NCI-H146 treated with DMSO at 0.1 percent for 48 hours (cell line): Measurements from ENCODE around the gene SCYL1.
A peak's percentile ranks its signal among the peaks of the same experiment; 100 is the strongest.
"Not testable (repeated sequence)": the region's sequence is repeated elsewhere in the genome, so short reads cannot be mapped to it uniquely, and the experiment has no call there.

Source experiments
- DNase-seq: peaks from one replicate; lab custom pipeline; 2025; ENCODE audit not compliant: unreplicated experiment; lab: John Stamatoyannopoulos, UW

Gene SCYL1

DNA sequence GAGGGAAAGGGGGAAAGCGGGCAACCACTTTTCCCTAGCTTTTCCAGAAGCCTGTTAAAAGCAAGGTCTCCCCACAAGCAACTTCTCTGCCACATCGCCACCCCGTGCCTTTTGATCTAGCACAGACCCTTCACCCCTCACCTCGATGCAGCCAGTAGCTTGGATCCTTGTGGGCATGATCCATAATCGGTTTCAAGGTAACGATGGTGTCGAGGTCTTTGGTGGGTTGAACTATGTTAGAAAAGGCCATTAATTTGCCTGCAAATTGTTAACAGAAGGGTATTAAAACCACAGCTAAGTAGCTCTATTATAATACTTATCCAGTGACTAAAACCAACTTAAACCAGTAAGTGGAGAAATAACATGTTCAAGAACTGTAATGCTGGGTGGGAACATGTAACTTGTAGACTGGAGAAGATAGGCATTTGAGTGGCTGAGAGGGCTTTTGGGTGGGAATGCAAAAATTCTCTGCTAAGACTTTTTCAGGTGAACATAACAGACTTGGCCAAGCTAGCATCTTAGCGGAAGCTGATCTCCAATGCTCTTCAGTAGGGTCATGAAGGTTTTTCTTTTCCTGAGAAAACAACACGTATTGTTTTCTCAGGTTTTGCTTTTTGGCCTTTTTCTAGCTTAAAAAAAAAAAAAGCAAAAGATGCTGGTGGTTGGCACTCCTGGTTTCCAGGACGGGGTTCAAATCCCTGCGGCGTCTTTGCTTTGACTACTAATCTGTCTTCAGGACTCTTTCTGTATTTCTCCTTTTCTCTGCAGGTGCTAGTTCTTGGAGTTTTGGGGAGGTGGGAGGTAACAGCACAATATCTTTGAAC is 19.2 kb upstream of the SCYL1 start:
- DNase-seq = no peak

DNA sequence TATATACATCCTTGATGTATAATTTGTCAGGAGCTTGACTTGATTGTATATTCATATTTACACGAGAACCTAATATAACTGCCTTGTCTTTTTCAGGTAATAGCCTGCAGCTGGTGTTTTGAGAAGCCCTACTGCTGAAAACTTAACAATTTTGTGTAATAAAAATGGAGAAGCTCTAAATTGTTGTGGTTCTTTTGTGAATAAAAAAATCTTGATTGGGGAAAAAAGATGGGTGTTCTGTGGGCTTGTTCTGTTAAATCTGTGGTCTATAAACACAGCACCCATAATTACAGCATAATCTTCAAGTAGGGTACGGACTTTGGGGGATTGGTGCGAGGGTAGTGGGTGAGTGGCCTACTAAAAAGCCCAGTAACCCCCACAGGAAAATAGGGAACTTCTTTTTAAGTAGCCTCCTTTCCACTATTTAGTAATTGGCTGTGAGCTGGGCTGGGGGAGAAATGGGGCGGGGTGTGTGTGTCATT is 18.6 kb upstream of the SCYL1 start:
- DNase-seq = no peak

DNA sequence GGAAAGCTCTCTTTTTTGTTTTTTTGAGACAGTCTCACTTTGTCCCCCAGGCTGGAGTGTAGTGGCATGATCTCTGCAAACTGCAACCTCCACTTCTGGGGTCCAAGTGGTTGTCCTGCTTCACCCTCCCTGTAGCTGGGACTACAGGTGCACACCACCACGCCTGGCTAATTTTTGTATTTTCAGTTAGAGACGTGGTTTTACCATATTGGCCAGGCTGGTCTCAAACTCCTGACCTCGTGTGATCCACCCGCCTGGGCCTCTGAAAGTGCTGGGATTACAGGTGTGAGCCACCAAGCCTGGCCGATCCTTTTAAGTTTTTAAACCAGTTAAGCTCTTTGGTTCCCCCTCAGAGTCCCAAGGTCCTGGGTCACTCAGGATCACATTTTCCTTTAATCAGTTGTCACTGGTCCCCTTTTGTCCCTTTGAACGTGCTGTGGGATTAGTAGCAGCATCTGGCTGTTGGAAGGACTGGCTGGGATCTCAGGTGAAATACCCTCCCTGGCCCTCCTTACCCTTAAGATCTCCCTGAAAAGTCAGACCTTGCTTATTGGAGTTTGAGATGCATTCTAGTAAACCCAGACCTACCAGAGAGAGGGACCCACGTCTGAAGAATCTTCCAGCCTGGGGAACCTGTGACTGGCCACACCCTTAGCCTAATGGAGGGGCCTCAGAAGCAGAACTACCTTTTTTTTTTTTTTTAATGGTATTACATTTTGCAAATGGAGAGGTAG is 17.9 kb upstream of the SCYL1 start:
- DNase-seq = peak; percentile 12

DNA sequence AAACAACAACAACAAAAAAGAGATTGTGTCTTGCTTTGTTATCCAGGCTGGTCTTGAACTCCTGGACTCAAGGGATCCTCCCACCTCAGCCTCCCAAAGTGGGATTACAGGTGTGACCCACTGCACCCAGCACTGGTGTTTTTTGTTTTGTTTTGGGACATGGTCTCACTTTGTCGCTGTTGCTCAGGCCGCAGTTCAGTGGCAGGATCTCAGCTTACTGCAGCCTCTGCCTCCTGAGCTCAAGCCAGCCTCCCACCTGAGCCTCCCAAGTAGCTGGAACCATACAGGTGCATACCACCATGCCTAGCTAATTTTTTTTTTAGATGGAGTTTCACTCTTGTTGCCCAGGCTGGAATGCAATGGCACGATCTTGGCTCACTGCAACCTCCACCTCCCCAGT is 12.6 kb upstream of the SCYL1 start:
- DNase-seq = not testable (repeated sequence)

DNA sequence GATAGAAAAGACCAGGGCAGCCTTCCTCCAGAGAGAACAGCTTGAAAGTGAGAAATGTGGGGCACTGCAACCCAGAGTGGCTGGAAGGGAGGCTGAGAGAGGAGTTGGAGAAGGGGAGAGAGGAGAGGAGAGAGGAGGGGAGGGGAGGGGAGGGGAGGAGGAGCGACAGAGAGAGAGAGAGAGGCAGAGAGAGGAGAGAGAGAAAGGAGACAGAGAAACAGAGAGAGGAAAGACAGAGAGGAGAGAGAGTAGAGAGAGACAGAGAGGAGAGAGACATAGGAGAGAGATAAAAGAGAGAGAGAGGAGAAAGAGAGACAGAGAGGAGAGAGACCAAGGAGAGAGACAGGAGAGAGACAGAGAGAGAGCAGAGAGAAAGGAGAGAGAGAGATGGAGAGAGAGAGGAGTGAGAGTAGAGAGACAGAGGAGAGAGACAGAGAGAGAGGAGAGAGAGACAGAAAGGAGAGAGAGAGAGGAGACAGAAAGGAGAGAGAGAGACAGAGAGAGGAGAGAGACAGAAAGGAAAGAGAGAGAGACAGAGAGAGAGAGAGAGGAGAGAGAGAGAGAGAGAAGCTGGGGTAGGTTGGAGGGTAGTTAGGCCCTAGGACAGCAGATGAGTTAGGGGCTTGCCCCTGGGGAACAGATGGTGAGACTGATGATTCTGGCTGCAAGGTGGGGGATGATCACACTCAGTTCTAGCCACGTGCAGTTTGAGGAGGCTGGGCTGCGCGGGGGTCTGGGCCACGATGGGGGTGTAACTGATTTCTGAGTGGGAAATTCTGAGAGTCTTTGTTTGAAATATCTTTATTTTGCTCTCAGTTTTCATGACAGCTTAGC is 8.5 kb upstream of the SCYL1 start:
- no peak for DNase-seq

DNA sequence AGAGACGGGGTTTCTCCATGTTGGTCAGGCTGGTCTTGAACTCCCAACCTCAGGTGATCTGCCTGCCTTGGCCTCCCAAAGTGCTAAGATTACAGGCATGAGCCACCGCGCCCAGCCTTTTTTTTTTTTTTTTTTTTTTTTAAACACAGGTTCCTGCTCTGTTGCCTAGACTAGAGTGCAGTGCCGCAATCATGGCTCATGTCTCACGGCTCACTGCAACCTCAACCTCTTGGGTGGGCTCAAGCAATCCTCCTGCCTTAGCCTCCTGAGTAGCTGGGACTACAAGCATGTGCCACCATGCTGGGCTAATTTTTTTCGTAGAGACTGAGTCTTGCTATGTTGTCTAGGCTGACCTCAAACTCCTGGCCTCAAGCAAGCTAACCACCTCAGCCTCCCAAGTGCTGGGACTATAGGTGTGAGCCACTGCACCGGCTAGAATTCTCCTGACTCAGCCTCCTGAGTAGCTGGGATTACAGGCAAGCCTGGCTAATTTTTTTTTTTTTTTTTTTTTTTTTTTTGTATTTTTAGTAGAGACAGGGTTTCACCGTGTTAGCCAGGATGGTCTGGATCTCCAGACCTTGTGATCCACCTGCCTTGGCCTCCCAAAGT is 5.8 kb upstream of the SCYL1 start:
- not testable (repeated sequence) for DNase-seq

DNA sequence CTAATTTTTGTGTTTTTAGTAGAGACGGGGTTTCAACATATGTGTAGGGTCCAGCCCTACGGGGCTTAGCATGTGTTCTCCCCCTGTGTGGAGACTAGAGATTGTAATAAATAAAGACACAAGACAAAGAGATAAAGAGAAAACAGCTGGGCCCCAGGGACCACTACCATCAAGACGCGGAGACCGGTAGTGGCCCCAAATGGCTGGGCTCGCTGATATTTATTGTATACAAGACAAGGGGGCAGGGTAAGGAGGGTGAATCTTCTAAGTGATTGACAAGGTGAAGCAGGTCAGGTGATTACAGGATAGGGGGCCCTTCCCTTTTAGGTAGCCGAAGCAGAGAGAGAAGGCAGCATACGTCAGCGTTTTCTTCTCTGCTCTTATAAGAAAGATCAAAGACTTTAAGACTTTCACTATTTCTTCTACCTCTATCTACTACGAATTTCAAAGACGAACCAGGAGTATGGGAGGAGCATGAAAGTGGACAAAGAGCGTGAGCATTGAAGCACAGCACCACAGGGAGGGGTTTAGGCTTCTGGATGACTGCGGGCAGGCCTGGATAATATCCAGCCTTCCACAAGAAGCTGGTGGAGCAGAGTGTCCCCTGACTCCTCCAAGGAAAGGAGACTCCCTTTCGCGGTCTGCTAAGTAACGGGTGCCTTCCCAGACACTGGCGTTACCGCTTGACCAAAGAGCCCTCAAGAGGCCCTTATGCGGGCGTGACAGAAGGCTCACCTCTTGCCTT is 2.9 kb upstream of the SCYL1 start:
- DNase-seq = not testable (repeated sequence)

DNA sequence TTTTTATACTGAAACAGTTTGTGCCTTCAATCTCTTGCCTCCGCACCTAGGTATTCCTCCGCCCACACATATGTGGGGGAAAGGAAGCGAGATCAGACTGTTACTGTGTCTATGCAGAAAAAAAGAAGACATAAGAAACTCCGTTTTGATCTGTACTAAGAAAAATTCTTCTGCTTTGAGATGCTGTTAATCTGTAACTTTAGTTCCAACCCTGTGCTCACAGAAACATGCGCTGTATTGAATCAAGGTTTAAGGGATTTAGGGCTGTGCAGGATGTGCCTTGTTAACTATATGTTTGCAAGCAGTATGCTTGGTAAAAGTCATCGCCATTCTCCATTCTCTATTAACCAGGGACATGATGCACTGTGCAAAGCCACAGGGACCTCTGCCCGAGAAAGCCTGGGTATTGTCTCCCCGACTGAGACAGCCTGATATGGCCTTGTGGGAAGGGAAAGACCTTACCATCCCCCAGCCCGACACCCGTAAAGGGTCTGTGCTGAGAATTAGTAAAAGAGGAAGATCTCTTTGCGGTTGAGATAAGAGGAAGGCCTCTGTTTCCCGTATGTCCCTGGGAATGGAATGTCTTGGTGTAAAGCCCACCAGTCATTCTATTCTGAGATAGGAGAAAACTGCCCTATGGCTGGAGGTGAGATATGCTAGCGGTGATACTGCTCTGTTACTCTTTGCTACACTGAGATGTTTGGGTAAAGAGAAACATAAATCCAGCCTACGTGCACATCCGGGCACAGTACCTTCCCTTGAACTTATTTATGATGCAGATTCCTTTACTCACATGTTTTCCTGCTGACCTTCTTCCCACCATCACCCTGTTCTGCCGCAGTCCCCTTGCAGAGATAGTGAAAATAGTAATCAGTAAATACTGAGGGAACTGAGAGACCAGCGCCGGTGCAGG is 1.9 kb upstream of the SCYL1 start:
- not testable (repeated sequence) for DNase-seq

DNA sequence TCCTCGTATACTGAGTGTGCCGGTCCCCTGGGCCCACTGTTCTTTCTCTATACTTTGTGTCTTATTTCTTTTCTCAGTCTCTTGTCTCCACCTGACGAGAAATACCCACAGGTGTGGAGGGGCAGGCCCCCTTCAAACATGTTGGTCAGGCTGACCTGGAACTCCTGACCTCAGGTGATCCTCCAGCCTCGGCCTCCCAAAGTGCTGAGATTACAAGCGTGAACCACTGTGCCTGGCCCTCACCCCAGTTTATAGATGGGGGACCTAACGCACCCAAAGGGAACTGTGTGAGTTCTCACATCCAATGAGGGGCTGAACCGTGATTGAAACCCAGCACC is 1.3 kb upstream of the SCYL1 start:
- DNase-seq = not testable (repeated sequence)

DNA sequence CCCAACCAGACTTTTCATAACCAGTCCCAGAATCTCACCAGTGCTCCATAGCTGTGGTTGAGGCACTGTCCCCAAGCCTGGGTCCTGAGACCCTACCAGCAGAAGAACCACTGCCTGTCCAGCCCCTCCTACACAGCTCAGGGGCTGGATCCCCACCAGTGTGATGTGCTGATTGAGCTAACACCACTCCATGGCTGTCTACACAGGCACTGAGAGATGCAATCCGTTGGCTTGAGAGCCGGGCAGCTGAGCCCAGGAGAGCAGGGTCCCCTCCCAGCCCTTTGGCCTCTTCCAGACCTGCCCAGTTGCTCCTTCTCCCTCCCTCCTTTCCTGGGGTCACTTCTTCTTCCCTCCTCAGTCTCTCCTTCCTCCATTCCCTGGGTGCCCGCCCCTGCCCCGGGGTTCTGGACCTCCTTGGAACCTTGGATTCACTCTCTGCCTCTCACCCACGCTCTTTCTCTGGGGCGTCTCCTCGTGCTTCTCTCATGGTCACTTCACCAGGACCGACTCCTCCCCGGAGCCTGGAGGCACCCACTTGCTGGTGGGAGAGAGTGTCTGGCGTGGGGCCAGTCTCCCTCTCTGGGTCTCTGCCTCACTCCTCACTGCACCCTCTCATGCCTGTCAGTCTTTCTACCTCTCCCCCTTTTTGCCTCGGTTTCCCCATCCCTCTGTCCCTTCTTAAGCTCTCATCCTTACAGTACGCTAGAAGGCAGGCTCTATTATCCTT is 706 bp upstream of the SCYL1 start:
- DNase-seq = peak; percentile 22

DNA sequence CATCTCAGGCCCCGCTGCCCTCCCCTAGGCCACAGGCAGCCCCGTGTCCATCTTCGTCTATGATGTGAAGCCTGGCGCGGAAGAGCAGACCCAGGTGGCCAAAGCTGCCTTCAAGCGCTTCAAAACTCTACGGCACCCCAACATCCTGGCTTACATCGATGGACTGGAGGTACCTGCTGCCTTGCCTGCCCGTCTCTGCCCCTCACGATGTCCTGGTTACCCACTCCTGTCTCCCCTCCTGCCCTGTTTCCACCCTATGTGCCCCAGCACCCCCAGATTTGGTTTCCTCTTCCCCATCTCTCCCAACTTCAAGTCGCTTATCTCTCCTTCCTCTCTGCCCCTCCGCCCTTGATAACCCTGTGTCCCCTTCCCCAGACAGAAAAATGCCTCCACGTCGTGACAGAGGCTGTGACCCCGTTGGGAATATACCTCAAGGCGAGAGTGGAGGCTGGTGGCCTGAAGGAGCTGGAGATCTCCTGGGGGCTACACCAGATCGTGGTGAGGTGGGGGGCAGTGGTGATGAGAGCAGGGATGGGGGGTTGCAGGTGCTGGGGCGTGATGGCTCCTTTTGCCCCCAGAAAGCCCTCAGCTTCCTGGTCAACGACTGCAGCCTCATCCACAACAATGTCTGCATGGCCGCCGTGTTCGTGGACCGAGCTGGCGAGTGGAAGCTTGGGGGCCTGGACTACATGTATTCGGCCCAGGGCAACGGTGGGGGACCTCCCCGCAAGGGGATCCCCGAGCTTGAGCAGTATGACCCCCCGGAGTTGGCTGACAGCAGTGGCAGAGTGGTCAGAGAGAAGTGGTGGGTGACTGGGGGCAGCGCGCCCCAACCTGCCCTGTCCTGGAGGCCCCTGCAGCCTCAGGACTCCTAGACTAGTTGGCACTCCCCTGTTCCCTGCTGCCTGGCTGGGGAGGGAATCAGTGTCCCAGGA is 930 bp downstream of the SCYL1 start:
- no peak for DNase-seq

DNA sequence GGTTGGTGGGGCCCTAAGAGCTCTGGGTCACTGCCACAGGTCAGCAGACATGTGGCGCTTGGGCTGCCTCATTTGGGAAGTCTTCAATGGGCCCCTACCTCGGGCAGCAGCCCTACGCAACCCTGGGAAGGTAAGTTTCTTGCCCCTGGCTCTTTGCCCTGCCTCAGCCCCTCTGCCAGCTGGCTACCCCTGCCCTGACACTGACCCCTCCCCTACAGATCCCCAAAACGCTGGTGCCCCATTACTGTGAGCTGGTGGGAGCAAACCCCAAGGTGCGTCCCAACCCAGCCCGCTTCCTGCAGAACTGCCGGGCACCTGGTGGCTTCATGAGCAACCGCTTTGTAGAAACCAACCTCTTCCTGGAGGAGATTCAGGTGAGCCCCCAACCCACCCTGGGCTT is 1.9 kb downstream of the SCYL1 start:
- no peak for DNase-seq

DNA sequence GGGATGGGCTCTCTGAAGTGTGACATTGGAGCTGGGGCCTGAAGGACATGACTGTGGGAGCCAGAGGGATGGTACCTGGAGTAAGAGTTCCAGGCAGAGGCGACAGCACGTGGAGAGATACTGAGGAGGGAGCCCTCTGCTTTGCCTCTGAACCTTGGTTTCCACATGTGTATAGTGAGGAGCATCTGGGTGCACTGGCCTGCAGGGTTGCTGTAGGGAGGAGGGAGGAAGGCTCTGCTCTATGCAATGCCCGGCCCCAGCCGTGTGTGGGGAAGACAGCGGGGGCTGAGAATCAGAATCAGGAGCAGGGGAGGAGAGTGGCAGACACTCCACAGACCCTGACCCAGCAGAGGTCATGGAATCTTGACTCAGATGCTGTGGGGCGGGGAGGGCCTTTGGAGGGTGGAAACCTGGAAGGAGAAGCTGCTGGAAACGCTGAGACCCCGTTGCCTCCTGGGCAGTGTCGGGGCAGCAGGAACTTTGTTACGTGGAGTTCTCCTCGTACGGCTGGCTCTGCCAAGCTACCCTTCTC is 4.0 kb downstream of the SCYL1 start:
- no peak for DNase-seq

DNA sequence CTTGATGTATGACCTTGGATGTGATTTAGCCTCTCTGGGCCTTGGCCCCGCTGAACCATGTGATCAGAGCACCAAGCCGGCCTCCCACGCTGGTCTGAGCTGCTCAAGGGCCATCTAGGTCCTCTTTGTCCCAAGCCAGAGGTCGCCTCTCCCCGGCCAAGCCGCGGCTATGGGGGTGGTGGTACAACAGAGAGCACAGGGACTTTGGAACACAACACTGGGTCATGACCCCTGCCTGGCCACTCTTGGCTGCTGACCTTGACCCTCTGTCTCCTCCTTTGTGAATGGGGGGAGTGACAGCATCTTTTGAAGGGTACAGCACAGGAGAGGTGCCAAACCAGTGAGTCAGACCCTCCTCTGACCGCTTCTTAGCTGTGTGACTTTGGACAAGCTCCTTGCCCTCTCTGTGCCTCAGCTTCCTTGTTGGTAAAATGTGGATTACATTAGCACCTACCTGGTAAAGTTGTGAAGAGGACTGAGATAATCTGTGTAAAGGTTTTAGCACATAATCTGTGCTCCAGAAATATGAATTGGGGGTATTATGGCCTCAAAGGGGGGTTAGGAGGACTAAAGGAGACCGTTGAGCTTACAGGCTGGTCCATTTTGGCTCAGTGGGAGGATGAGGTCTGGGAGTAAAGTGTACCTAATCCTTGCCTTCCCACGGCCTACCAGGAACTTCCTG is 4.7 kb downstream of the SCYL1 start:
- DNase-seq = no peak

DNA sequence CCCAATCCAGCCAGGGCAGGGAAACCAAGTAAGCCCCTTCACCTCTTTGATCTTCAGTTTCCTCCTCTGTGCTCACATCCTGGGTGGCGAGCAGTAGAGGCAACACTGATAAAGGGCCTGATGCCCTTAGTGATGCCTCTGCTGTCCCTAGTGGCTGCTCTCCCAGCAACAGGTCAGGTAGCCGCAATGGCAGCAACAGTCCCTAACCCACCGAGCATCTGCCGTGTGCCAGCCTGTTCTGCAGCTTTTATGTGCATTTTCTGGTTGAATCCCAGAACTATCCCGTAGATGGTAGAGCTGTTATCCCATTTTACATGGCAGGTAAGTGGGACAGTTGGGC is 5.2 kb downstream of the SCYL1 start:
- no peak for DNase-seq

DNA sequence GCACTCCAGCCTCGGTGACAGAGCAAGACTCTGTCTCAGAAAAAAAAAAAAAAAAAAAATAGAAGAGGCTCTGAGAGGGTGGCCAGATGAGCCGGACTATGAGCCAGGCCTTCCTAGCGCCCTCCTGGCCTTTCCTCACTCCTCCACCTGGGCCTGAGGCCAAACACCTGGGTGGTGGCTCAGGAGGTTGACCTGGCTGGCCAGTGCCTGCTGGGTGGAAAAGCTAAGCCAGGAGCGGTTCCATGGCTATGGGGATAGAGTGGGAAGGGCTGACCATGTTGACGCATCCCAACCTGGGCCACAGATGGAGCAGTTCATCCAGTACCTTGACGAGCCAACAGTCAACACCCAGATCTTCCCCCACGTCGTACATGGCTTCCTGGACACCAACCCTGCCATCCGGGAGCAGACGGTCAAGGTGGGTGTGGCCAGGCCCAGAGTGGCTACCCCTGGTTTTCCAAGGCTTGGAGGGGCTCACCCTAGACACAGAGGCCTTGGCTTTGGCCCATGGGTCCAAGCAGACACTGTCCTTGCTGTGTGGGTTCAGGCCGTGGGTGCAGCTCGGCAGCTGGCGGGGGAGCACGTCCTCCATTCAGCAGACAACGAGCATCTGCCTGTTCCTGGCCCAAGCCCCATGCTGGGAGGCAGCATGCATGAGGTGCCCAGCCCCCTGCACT is 7.6 kb downstream of the SCYL1 start:
- DNase-seq = no peak
